Measurements from ENCODE around the gene SMAD9.

- TF ChIP-seq CTCF (conservative IDR thresholded peaks at IDR 0.05) = no peak
- TF ChIP-seq ZFX (IDR thresholded peaks at IDR 0.05) = no peak
Measured at GRCh38 chr13:36813225-36813624, 106.8 kb downstream of the SMAD9 start.

Measured in C4-2B (cell line).